ENCODE measurements around the gene FAM186B. TPM values are rescaled to one million over a fixed set of nuclear protein-coding genes. Genes with fewer than 3 reads are reported as not detected.
A peak's percentile ranks its signal among the peaks of the same experiment; 100 is the strongest.

FAM186B gene
- total and polyA plus RNA-seq, 2 donors (not counting 1 experiment from before 2014, with no cell fraction given), result 0.10 to 0.33 TPM

DNA sequence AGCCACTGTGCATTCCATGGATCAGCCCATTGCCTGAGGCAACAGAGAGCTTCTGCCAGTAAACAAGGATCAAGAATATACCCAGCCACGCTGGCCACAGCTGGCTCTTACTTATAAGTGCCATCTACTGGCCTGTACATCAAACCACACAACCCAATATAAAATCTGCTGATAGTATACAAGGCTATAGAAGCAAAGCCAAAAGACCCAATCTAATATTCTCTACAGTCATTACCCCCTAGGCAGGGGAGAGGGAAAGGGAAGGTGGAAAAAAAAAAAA, 4.4 kb upstream of the FAM186B start:
- no peak overlapping the region for H3K27ac ChIP-seq (ENCODE audit: insufficient read depth, low read length)
- no peaks in the 10 kb centered on the region for H3K79me2 ChIP-seq (ENCODE audit: control insufficient read depth, insufficient read depth, low read length)
- no peak overlapping the region for H3K4me2 ChIP-seq (ENCODE audit: extremely low read depth, insufficient read depth, low read length)
- H3K4me1 ChIP-seq (ENCODE audit: control insufficient read depth, extremely low read depth, insufficient read depth, low read length), result no peaks in the 10 kb centered on the region
- H4K20me1 ChIP-seq (ENCODE audit: control insufficient read depth, extremely low read depth, insufficient read depth, low read length), result no peaks in the 10 kb centered on the region
- TF ChIP-seq, protein P1, sequence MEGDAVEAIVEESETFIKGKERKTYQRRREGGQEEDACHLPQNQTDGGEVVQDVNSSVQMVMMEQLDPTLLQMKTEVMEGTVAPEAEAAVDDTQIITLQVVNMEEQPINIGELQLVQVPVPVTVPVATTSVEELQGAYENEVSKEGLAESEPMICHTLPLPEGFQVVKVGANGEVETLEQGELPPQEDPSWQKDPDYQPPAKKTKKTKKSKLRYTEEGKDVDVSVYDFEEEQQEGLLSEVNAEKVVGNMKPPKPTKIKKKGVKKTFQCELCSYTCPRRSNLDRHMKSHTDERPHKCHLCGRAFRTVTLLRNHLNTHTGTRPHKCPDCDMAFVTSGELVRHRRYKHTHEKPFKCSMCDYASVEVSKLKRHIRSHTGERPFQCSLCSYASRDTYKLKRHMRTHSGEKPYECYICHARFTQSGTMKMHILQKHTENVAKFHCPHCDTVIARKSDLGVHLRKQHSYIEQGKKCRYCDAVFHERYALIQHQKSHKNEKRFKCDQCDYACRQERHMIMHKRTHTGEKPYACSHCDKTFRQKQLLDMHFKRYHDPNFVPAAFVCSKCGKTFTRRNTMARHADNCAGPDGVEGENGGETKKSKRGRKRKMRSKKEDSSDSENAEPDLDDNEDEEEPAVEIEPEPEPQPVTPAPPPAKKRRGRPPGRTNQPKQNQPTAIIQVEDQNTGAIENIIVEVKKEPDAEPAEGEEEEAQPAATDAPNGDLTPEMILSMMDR (conservative IDR thresholded peaks at IDR 0.05 in 1 of 2, IDR thresholded peaks at IDR 0.05 in 1 of 2; ENCODE audit: low read depth in 1 of 2, low read length in 2 of 2), result peak in 1 of 2 donors; percentile 3
- TF ChIP-seq EZH2 (IDR thresholded peaks at IDR 0.05; ENCODE audit: low read length, missing control alignments), result no peak
- no peaks in the 10 kb centered on the region for H3K27me3 ChIP-seq (ENCODE audit: control insufficient read depth, insufficient read depth, low read length)
- H3K9me3 ChIP-seq (ENCODE audit: control insufficient read depth, insufficient read depth, low read depth, low read length), result no peaks in the 10 kb centered on the region
- H2AFZ ChIP-seq (ENCODE audit: low read length), result no peak overlapping the region
- H3K36me3 ChIP-seq (ENCODE audit: control insufficient read depth, insufficient read depth, low read length), result no peaks in the 10 kb centered on the region
- H3K4me3 ChIP-seq (replicated peaks in 1 of 4; ENCODE audit: control extremely low read depth in 1 of 4, insufficient read depth in 1 of 4, low read depth in 3 of 4, low read length in 4 of 4), result no peak overlapping the region
- no peak overlapping the region for H3K9ac ChIP-seq (ENCODE audit: insufficient read depth, low read length)
- no peak for DNase-seq (ENCODE audit: low read depth in 2 of 2)

DNA sequence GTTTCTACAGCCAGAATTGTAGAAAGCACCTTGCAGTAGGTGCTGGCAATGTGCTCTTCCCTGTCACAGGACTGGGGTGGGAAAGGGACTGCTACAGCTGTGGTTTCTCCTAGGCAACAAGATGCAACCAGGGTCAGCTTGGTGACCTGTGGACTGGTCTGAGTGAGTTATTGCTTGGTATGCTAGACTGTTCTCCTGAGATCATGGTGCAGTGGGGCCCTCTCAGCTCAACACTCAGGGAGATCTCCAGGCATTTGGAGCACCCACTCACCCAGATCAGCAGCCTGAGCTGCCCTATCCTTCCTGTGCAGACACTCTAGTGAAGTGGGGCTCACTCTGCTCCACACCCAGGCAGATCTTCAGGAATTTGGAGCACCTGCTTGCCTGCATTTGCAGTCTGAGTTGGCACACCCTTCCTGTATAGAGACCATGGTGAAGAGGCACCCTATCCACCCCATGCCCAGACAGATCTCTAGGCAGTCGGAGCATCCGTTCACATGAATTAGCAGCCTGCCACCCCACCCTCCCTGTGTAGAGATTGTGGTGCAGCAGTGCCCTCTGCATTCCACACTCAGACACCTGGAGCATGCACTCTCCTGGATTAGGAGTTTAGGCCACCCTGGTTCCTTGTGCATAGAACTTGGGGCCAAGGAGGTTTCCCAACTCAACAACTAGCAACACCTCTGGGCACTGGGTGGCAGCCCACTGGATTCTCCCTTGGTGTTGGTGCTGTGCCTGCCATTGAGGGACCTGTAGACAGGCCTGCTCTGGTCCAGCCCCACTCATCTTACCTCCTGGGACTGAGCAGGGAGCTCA, 3.8 kb upstream of the FAM186B start:
- TF ChIP-seq EZH2 (IDR thresholded peaks at IDR 0.05; ENCODE audit: low read length, missing control alignments), result no peak
- TF ChIP-seq, protein P1 (conservative IDR thresholded peaks at IDR 0.05 in 1 of 2, IDR thresholded peaks at IDR 0.05 in 1 of 2; ENCODE audit: low read depth in 1 of 2, low read length in 2 of 2), result no peak
- Histone ChIP-seq H3K4me2 (ENCODE audit: extremely low read depth, insufficient read depth, low read length) (no peak overlapping the region), H3K9me3 (ENCODE audit: control insufficient read depth, insufficient read depth, low read depth, low read length) (no peaks in the 10 kb centered on the region), H3K4me1 (ENCODE audit: control insufficient read depth, extremely low read depth, insufficient read depth, low read length) (no peaks in the 10 kb centered on the region), H2AFZ (ENCODE audit: low read length) (no peak overlapping the region), H3K79me2 (ENCODE audit: control insufficient read depth, insufficient read depth, low read length) (no peaks in the 10 kb centered on the region), H4K20me1 (ENCODE audit: control insufficient read depth, extremely low read depth, insufficient read depth, low read length) (no peaks in the 10 kb centered on the region), H3K27ac (ENCODE audit: insufficient read depth, low read length) (no peak overlapping the region), H3K36me3 (ENCODE audit: control insufficient read depth, insufficient read depth, low read length) (no peaks in the 10 kb centered on the region), H3K4me3 (replicated peaks in 1 of 4; ENCODE audit: control extremely low read depth in 1 of 4, insufficient read depth in 1 of 4, low read depth in 3 of 4, low read length in 4 of 4) (no peak overlapping the region), H3K27me3 (ENCODE audit: control insufficient read depth, insufficient read depth, low read length) (no peaks in the 10 kb centered on the region), H3K9ac (ENCODE audit: insufficient read depth, low read length) (no peak overlapping the region)
- DNase-seq (ENCODE audit: low read depth in 2 of 2), result no peak

DNA sequence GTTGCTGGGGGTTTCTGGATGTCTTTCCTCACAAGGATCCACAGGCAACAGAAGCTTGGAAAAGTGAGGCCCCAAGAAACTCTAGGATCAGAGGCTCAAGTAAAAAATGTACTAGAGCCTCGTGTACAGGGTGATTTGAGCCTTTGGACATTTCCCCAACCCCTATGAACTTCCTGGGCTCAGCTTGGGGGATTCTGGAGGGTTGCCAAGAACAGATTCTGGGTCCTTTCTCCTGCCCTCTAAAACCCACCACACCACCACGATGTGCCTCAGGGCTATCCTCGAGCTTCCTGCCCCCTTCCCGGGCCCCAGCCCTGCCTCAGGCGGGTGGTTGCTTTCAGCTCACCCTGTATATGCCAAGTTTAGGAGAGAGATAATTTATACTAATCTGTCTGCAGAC, 583 bp downstream of the FAM186B start:
- Histone ChIP-seq H3K79me2 (ENCODE audit: control insufficient read depth, insufficient read depth, low read length) (no peaks in the 10 kb centered on the region), H3K9ac (ENCODE audit: insufficient read depth, low read length) (no peak overlapping the region), H3K4me1 (ENCODE audit: control insufficient read depth, extremely low read depth, insufficient read depth, low read length) (no peaks in the 10 kb centered on the region), H3K27me3 (ENCODE audit: control insufficient read depth, insufficient read depth, low read length) (no peaks in the 10 kb centered on the region), H3K36me3 (ENCODE audit: control insufficient read depth, insufficient read depth, low read length) (no peaks in the 10 kb centered on the region), H3K9me3 (ENCODE audit: control insufficient read depth, insufficient read depth, low read depth, low read length) (no peaks in the 10 kb centered on the region), H3K27ac (ENCODE audit: insufficient read depth, low read length) (no peak overlapping the region), H3K4me2 (ENCODE audit: extremely low read depth, insufficient read depth, low read length) (no peak overlapping the region), H3K4me3 (replicated peaks in 1 of 4; ENCODE audit: control extremely low read depth in 1 of 4, insufficient read depth in 1 of 4, low read depth in 3 of 4, low read length in 4 of 4) (no peak overlapping the region), H4K20me1 (ENCODE audit: control insufficient read depth, extremely low read depth, insufficient read depth, low read length) (no peaks in the 10 kb centered on the region), H2AFZ (ENCODE audit: low read length) (no peak overlapping the region)
- no peak for TF ChIP-seq EZH2 (IDR thresholded peaks at IDR 0.05; ENCODE audit: low read length, missing control alignments)
- TF ChIP-seq, protein P1 (conservative IDR thresholded peaks at IDR 0.05 in 1 of 2, IDR thresholded peaks at IDR 0.05 in 1 of 2; ENCODE audit: low read depth in 1 of 2, low read length in 2 of 2), result no peak
- no peak for DNase-seq (ENCODE audit: low read depth in 2 of 2)

Measured in fibroblast of lung (primary cell).